Osteoblast (primary cell): ENCODE data around the gene DNAJC3. TPM values are rescaled to one million over a fixed set of nuclear protein-coding genes. Genes with fewer than 3 reads are reported as not detected.
"Not testable (repeated sequence)": the region's sequence is repeated elsewhere in the genome, so short reads cannot be mapped to it uniquely, and the experiment has no call there.

Experiments used
- DNase-seq: peaks from one replicate; pipeline ENCODE4 v3.0.0; 2011; ENCODE audit warnings: low spot score, mixed read lengths; ENCODE audit not compliant: insufficient read length; ENCODE audit errors: missing footprints
- H2AFZ ChIP-seq: 2 replicates; pipeline ENCODE4 v1.6.0; 2011; ENCODE audit warnings: mild to moderate bottlenecking, low read length
- H3K27ac ChIP-seq: 2 replicates; pipeline ENCODE4 v1.5.1; 2011; ENCODE audit warnings: mild to moderate bottlenecking, low read depth, low read length, moderate library complexity
- H3K27me3 ChIP-seq: 2 replicates; pipeline ENCODE4 v1.6.0; 2012; ENCODE audit warnings: mild to moderate bottlenecking, control low read depth, inconsistent platforms, low read length, moderate library complexity; ENCODE audit not compliant: insufficient read depth
- H3K36me3 ChIP-seq: 2 replicates; pipeline ENCODE4 v1.5.1; 2011; ENCODE audit warnings: mild to moderate bottlenecking, low read length, control low read depth, moderate library complexity; ENCODE audit not compliant: insufficient read depth
- H3K4me1 ChIP-seq: 2 replicates; pipeline ENCODE4 v1.5.1; 2011; ENCODE audit warnings: mild to moderate bottlenecking, low read length, control low read depth, moderate library complexity; ENCODE audit not compliant: insufficient read depth
- H3K4me2 ChIP-seq: 2 replicates; pipeline ENCODE4 v1.6.0; 2011; ENCODE audit warnings: mild to moderate bottlenecking, low read length; ENCODE audit not compliant: insufficient read depth
- H3K4me3 ChIP-seq: fragments of 200-600 bp; sonication (generic); 3 replicates; pipeline ENCODE4 v1.5.1; 2012; ENCODE audit warnings: mild to moderate bottlenecking, low read length, inconsistent platforms; ENCODE audit not compliant: insufficient read depth
- H3K79me2 ChIP-seq: 2 replicates; pipeline ENCODE4 v1.6.0; 2012; ENCODE audit warnings: mild to moderate bottlenecking, low read length, control low read depth, inconsistent platforms; ENCODE audit not compliant: insufficient read depth
- H3K9me3 ChIP-seq: 2 replicates; pipeline ENCODE4 v1.5.1; 2011; ENCODE audit warnings: low read depth, low read length, control low read depth
- H4K20me1 ChIP-seq: 2 replicates; pipeline ENCODE4 v1.6.0; 2012; ENCODE audit warnings: mild to moderate bottlenecking, low read length, control low read depth; ENCODE audit not compliant: insufficient read depth
- CTCF ChIP-seq: IDR thresholded peaks from 2 replicates; pipeline ENCODE4 v1.5.1; 2011; ENCODE audit warnings: mild to moderate bottlenecking, low read depth, low read length, moderate library complexity; ENCODE audit errors: extremely low read depth
- total RNA-seq: library from RNA; depleted of rRNA; stranded (reverse); fragments of >200 nt; gene quantifications from 2 replicates; pipeline ENCODE4 v1.2.3, GENCODE V29; 2012

The DNAJC3 gene
- total RNA-seq, 1 donor = 58.6 TPM

- Histone ChIP-seq H3K27ac (peak overlapping the region; percentile 66), H3K79me2 (peaks cover 17% of the 10 kb centered on the region), H4K20me1 (peaks cover 10% of the 10 kb centered on the region), H3K9me3 (no peaks in the 10 kb centered on the region), H2AFZ (no peak overlapping the region), H3K4me2 (peak overlapping the region; percentile 36), H3K4me3 (no peak overlapping the region), H3K36me3 (peaks cover 3% of the 10 kb centered on the region), H3K27me3 (no peaks in the 10 kb centered on the region), H3K4me1 (peaks cover 17% of the 10 kb centered on the region)
- no peak for TF ChIP-seq CTCF
- peak; percentile 67 for DNase-seq
Measured at GRCh38 chr13:95784161-95784899, 107.4 kb downstream of the DNAJC3 start.

GRCh38 chr13:95784900-95785290 lies 108.0 kb downstream of the DNAJC3 start:
- Histone ChIP-seq H2AFZ (no peak overlapping the region), H3K27ac (peak overlapping the region; percentile 66), H3K36me3 (peaks cover 3% of the 10 kb centered on the region), H3K9me3 (no peaks in the 10 kb centered on the region), H3K4me3 (no peak overlapping the region), H3K4me2 (peak overlapping the region; percentile 36), H4K20me1 (peaks cover 10% of the 10 kb centered on the region), H3K4me1 (peaks cover 17% of the 10 kb centered on the region), H3K79me2 (peaks cover 17% of the 10 kb centered on the region), H3K27me3 (no peaks in the 10 kb centered on the region)
- DNase-seq = peak; percentile 60
- no peak for TF ChIP-seq CTCF

GRCh38 chr13:95787356-95788099 lies 110.6 kb downstream of the DNAJC3 start:
- H4K20me1 ChIP-seq = peaks cover 7% of the 10 kb centered on the region
- H3K4me2 ChIP-seq = no peak overlapping the region
- no peak overlapping the region for H2AFZ ChIP-seq
- H3K4me1 ChIP-seq = peaks cover 17% of the 10 kb centered on the region
- no peaks in the 10 kb centered on the region for H3K27me3 ChIP-seq
- peaks cover 17% of the 10 kb centered on the region for H3K36me3 ChIP-seq
- H3K4me3 ChIP-seq = no peak overlapping the region
- H3K79me2 ChIP-seq = peaks cover 5% of the 10 kb centered on the region
- TF ChIP-seq CTCF = no peak
- H3K27ac ChIP-seq = no peak overlapping the region
- DNase-seq = no peak
- H3K9me3 ChIP-seq = no peaks in the 10 kb centered on the region

- no peak overlapping the region for H3K27ac ChIP-seq
- H4K20me1 ChIP-seq = peaks cover 7% of the 10 kb centered on the region
- no peak overlapping the region for H2AFZ ChIP-seq
- peaks cover 21% of the 10 kb centered on the region for H3K36me3 ChIP-seq
- H3K4me1 ChIP-seq = peaks cover 17% of the 10 kb centered on the region
- no peaks in the 10 kb centered on the region for H3K27me3 ChIP-seq
- no peak for TF ChIP-seq CTCF
- H3K79me2 ChIP-seq = peaks cover 5% of the 10 kb centered on the region
- no peak for DNase-seq
- no peak overlapping the region for H3K4me3 ChIP-seq
- H3K4me2 ChIP-seq = no peak overlapping the region
- no peaks in the 10 kb centered on the region for H3K9me3 ChIP-seq
Measured at GRCh38 chr13:95788100-95788463, 111.1 kb downstream of the DNAJC3 start.

- not testable (repeated sequence) for DNase-seq, H3K4me3 ChIP-seq
Measured at GRCh38 chr13:95789315-95789714, 112.4 kb downstream of the DNAJC3 start.

More at GRCh38 chr13:95789315-95789714, 112.4 kb downstream of the DNAJC3 start:
- H3K4me2 ChIP-seq, H3K27me3 ChIP-seq, H4K20me1 ChIP-seq, H3K9me3 ChIP-seq, H3K4me1 ChIP-seq, H2AFZ ChIP-seq, H3K27ac ChIP-seq, H3K79me2 ChIP-seq: not testable (repeated sequence)
- peaks cover 21% of the 10 kb centered on the region for H3K36me3 ChIP-seq
